ENCODE data around the gene RNGTT. TPM values are rescaled to one million over a fixed set of nuclear protein-coding genes. Genes with fewer than 3 reads are reported as not detected.
A peak's percentile ranks its signal among the peaks of the same experiment; 100 is the strongest.
"Not testable (repeated sequence)": the region's sequence is repeated elsewhere in the genome, so short reads cannot be mapped to it uniquely, and the experiment has no call there.

Gene RNGTT
- total RNA-seq, 6 donors from 2014 or later, result 8.9 to 22.4 (median 12.5) TPM

GRCh38 chr6:88945415-88946008, 17.9 kb downstream of the RNGTT start:
- 83 to 89% methylated on average over 7 of the region's 7 CpGs for WGBS, 2 donors
- H3K4me3 ChIP-seq, result no peak overlapping the region
- no peak for ATAC-seq (ENCODE audit: low FRiP score in 2 of 2)

GRCh38 chr6:88933521-88933920, 29.9 kb downstream of the RNGTT start:
- TF ChIP-seq CTCF (IDR thresholded peaks at IDR 0.05), result no peak
- ATAC-seq (ENCODE audit: low FRiP score in 2 of 2) (no peak), DNase-seq (no peak)
- Histone ChIP-seq H3K4me1 (no peaks in the 10 kb centered on the region), H3K27me3 (no peaks in the 10 kb centered on the region), H3K36me3 (peaks cover 0 to 42% (median 5%) of the 10 kb centered on the region in 4 donors), H3K9me3 (peaks cover 0 to 23% (median 6%) of the 10 kb centered on the region in 4 donors), H3K27ac (no peak overlapping the region), H3K4me3 (no peak overlapping the region)
- 98% methylated on average over 2 of the region's 2 CpGs for WGBS, 2 donors

More at GRCh38 chr6:88945415-88946008, 17.9 kb downstream of the RNGTT start:
- Histone ChIP-seq H3K4me1 (no peaks in the 10 kb centered on the region), H3K27ac (no peak overlapping the region), H3K9me3 (no peaks in the 10 kb centered on the region), H3K27me3 (no peaks in the 10 kb centered on the region), H3K36me3 (peaks cover 0 to under 1% (median 0%) of the 10 kb centered on the region in 4 donors)
- TF ChIP-seq EP300 (IDR thresholded peaks at IDR 0.05) (no peak), POLR2A (IDR thresholded peaks at IDR 0.05) (no peak), CTCF (IDR thresholded peaks at IDR 0.05) (no peak), POLR2AphosphoS5 (IDR thresholded peaks at IDR 0.05) (no peak)
- DNase-seq, result no peak

GRCh38 chr6:88932019-88932418, 31.4 kb downstream of the RNGTT start:
- peaks cover 0 to 48% (median 5%) of the 10 kb centered on the region in 4 donors for H3K36me3 ChIP-seq
- not testable (repeated sequence) for H3K27ac ChIP-seq; H3K27me3 ChIP-seq; H3K4me3 ChIP-seq; DNase-seq; ATAC-seq (ENCODE audit: low FRiP score in 2 of 2); H3K4me1 ChIP-seq
- WGBS, 2 donors, result 92 to 98% methylated on average over 5 of the region's 5 CpGs
- peaks cover 0 to 23% (median 6%) of the 10 kb centered on the region in 4 donors for H3K9me3 ChIP-seq

GRCh38 chr6:88922775-88923548, 40.5 kb downstream of the RNGTT start:
- H3K36me3 ChIP-seq, result peaks cover 0 to 13% (median 0%) of the 10 kb centered on the region in 4 donors
- TF ChIP-seq EP300 (IDR thresholded peaks at IDR 0.05), result no peak
- TF ChIP-seq POLR2AphosphoS5 (IDR thresholded peaks at IDR 0.05), result no peak
- TF ChIP-seq CTCF (IDR thresholded peaks at IDR 0.05), result no peak
- TF ChIP-seq POLR2A (IDR thresholded peaks at IDR 0.05), result no peak
- peak in 1 of 2 donors; percentile 81 for ATAC-seq (ENCODE audit: low FRiP score in 2 of 2)
- 92 to 94% methylated on average over 4 of the region's 4 CpGs for WGBS, 2 donors
- H3K9me3 ChIP-seq, result no peaks in the 10 kb centered on the region
- DNase-seq, result no peak
- H3K4me1 ChIP-seq, result no peaks in the 10 kb centered on the region
- no peaks in the 10 kb centered on the region for H3K27me3 ChIP-seq
- H3K4me3 ChIP-seq, result no peak overlapping the region
- H3K27ac ChIP-seq, result no peak overlapping the region

- Histone ChIP-seq H3K9me3 (no peaks in the 10 kb centered on the region), H3K27me3 (no peaks in the 10 kb centered on the region), H3K27ac (no peak overlapping the region), H3K4me3 (no peak overlapping the region), H3K36me3 (peaks cover 0 to 5% (median 0%) of the 10 kb centered on the region in 4 donors), H3K4me1 (no peaks in the 10 kb centered on the region)
- 96 to 97% methylated on average over 1 of the region's 1 CpG for WGBS, 2 donors
- no peak for ATAC-seq (ENCODE audit: low FRiP score in 2 of 2)
- TF ChIP-seq POLR2AphosphoS5 (IDR thresholded peaks at IDR 0.05) (no peak), CTCF (IDR thresholded peaks at IDR 0.05) (no peak), EP300 (IDR thresholded peaks at IDR 0.05) (no peak), POLR2A (IDR thresholded peaks at IDR 0.05) (no peak)
- no peak for DNase-seq
These were observed 41.7 kb downstream of the RNGTT start for GRCh38 chr6:88921734-88922133.

Measured in upper lobe of left lung (tissue), 6 donors.